DOHH2 (cell line): Measurements from ENCODE around the gene RTN4IP1.

Experiments used
- CTCF ChIP-seq: fragments of 200-600 bp; sonication (generic); IDR thresholded peaks from one replicate; pipeline ENCODE4 v1.5.1; 2014; ENCODE audit warnings: antibody characterized with exemption, mild to moderate bottlenecking, low read depth, low read length; ENCODE audit not compliant: poor library complexity, severe bottlenecking
- EZH2phosphoT487 ChIP-seq: fragments of 200-600 bp; sonication (generic); IDR thresholded peaks from 2 replicates; pipeline ENCODE4 v1.6.1; 2017; ENCODE audit warnings: borderline replicate concordance, mild to moderate bottlenecking, antibody characterized with exemption, low read length, moderate library complexity, mixed read lengths

- TF ChIP-seq CTCF: no peak
- no peak for TF ChIP-seq EZH2phosphoT487
Observed at GRCh38 chr6:106581468-106581867, 47.8 kb downstream of the RTN4IP1 start.
